ENCODE data around the gene ACOXL.

DNA sequence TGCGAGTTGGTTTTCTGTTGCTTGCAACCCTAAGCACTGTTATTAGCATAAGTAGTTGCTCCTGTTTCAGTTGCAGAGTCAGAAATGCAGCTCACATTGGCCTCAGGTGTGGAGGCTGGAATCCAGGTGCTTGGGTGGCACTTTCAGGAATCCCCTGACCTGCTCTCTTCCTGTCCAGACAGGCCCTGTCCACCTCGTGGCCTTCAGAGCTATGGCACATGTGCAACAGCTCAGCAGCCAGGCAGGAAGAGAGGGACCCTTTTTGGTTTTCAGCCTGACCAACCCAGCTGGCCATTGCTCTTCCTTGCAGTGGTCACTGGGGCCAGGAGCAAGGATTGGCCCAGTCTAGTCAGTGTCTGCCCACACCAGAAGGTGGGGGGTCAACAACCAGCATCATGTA lies 12.7 kb downstream of the ACOXL start:
- TF ChIP-seq TAF1 (IDR thresholded peaks at IDR 0.05; ENCODE audit: borderline replicate concordance, low read depth, low read length) = no peak
- no peak for TF ChIP-seq POLR2AphosphoS5 (IDR thresholded peaks at IDR 0.05; ENCODE audit: low read depth, low read length)
- TF ChIP-seq POLR2A (IDR thresholded peaks at IDR 0.05; ENCODE audit: low read depth, low read length) = no peak
